SK-N-SH (cell line): ENCODE measurements around the gene SLC5A11. TPM values are rescaled to one million over a fixed set of nuclear protein-coding genes. Genes with fewer than 3 reads are reported as not detected.

Experiments
- CTCF ChIA-PET: fragments of 300-600, 350-600 bp; formaldehyde crosslinking; extraction: SDS; loops from one replicate; lab custom pipeline; 2021; lab: Yijun Ruan, JAX
- POLR2A ChIA-PET: fragments of 350-600 bp; sonication (Branson Sonifier 250); formaldehyde crosslinking; extraction: SDS; loops from one replicate; lab custom pipeline; 2020; ENCODE audit warnings: antibody characterized with exemption, inconsistent platforms; lab: Yijun Ruan, JAX
- DNase-seq: peaks from one replicate; pipeline ENCODE4 v3.0.0; 2012
- H2AFZ ChIP-seq: fragments of 200-600 bp; sonication (generic); 2 replicates; pipeline ENCODE4 v1.8.1; 2016; ENCODE audit warnings: antibody characterized with exemption, mild to moderate bottlenecking, low read depth
- H3F3A ChIP-seq: fragments of 200-600 bp; sonication (generic); replicated peaks from 2 replicates; pipeline ENCODE3; 2016; ENCODE audit warnings: antibody characterized with exemption, mild to moderate bottlenecking; ENCODE audit not compliant: insufficient read depth
- H3K27ac ChIP-seq, 2 experiments: fragments of 200-500 bp in 1 of 2; fragments of 200-600 bp in 1 of 2; sonication (Bioruptor generic) in 1 of 2; sonication (generic), shearing (Covaris generic) in 1 of 2; 2 replicates each; pipeline versions ENCODE4 v1.5.1 to v1.6.1; 2014 to 2016; ENCODE audit warnings: low read depth in 2 of 2, inconsistent platforms in 1 of 2, low read length in 1 of 2, mild to moderate bottlenecking in 1 of 2, mixed read lengths in 1 of 2
- H3K27me3 ChIP-seq: fragments of 200-600 bp; sonication (generic), shearing (Covaris generic); 2 replicates; pipeline ENCODE4 v1.6.1; 2016; ENCODE audit warnings: mixed run types; ENCODE audit not compliant: insufficient read depth
- H3K36me3 ChIP-seq, 2 experiments: fragments of 200-500 bp in 1 of 2; fragments of 200-600 bp in 1 of 2; sonication (Bioruptor generic) in 1 of 2; sonication (generic) in 1 of 2; replicated peaks in 1 of 2; 2 replicates each; pipeline versions ENCODE3 to v1.5.1; 2014 to 2016; ENCODE audit warnings: low read length in 1 of 2, mild to moderate bottlenecking in 1 of 2; ENCODE audit not compliant: insufficient read depth in 2 of 2, control insufficient read depth in 1 of 2
- H3K4me1 ChIP-seq, 2 experiments: fragments of 200-500 bp in 1 of 2; fragments of 200-600 bp in 1 of 2; sonication (Bioruptor generic) in 1 of 2; sonication (generic), shearing (Covaris generic) in 1 of 2; 2 replicates each; pipeline versions ENCODE4 v1.5.1 to v1.6.1; 2014 to 2016; ENCODE audit warnings: low read depth in 1 of 2, low read length in 1 of 2, mixed run types in 1 of 2; ENCODE audit not compliant: insufficient read depth in 2 of 2, control insufficient read depth in 1 of 2
- H3K4me2 ChIP-seq: fragments of 200-600 bp; sonication (generic), shearing (Covaris generic); 2 replicates; pipeline ENCODE4 v1.6.1; 2017; ENCODE audit warnings: mixed run types
- H3K4me3 ChIP-seq, 2 experiments: fragments of 200-500 bp in 1 of 2; fragments of 200-600 bp in 1 of 2; sonication (Bioruptor generic) in 1 of 2; sonication (generic), shearing (Covaris generic) in 1 of 2; 2 replicates each; pipeline versions ENCODE4 v1.5.1 to v1.8.1; 2014 to 2016; ENCODE audit warnings: low read depth in 2 of 2, inconsistent platforms in 1 of 2, low read length in 1 of 2, mild to moderate bottlenecking in 1 of 2, mixed read lengths in 1 of 2, moderate library complexity in 1 of 2
- H3K79me2 ChIP-seq: fragments of 200-600 bp; sonication (generic); 2 replicates; pipeline ENCODE4 v1.8.1; 2017; ENCODE audit warnings: mild to moderate bottlenecking; ENCODE audit not compliant: insufficient read depth
- H3K9ac ChIP-seq: fragments of 200-600 bp; sonication (generic); 2 replicates; pipeline ENCODE4 v1.6.1; 2017; ENCODE audit warnings: mixed run types
- H3K9me2 ChIP-seq: fragments of 200-600 bp; sonication (generic); 2 replicates; pipeline ENCODE4 v1.6.1; 2017; ENCODE audit warnings: mixed run types
- H3K9me3 ChIP-seq: fragments of 200-600 bp; sonication (generic); 2 replicates; pipeline ENCODE4 v1.6.1; 2017; ENCODE audit warnings: mixed run types, mild to moderate bottlenecking, moderate library complexity
- H4K20me1 ChIP-seq: fragments of 200-600 bp; sonication (generic); 2 replicates; pipeline ENCODE4 v1.6.1; 2017; ENCODE audit warnings: mild to moderate bottlenecking, mixed run types; ENCODE audit not compliant: insufficient read depth
- EZH2phosphoT487 ChIP-seq: fragments of 200-600 bp; sonication (generic); IDR thresholded peaks from 2 replicates; pipeline ENCODE4 v1.6.1; 2017; ENCODE audit warnings: low read depth, mixed run types, mild to moderate bottlenecking, antibody characterized with exemption, moderate library complexity, borderline replicate concordance
- FOXM1 ChIP-seq: IDR thresholded peaks from 2 replicates; pipeline ENCODE4 v1.4.0; 2012; ENCODE audit warnings: low read depth, mild to moderate bottlenecking
- JUND ChIP-seq: IDR thresholded peaks from 2 replicates; pipeline ENCODE4 v1.4.0; 2012
- MEF2A ChIP-seq: IDR thresholded peaks from 2 replicates; pipeline ENCODE4 v1.4.0; 2012; ENCODE audit warnings: low read depth, borderline replicate concordance
- NRF1 ChIP-seq: IDR thresholded peaks from 2 replicates; pipeline ENCODE4 v1.6.1; 2012; ENCODE audit warnings: low read depth, mild to moderate bottlenecking, low read length
- RCOR1 ChIP-seq: fragments of 150-350 bp; IDR thresholded peaks from 2 replicates; pipeline ENCODE4 v1.6.1; 2017; ENCODE audit warnings: antibody characterized with exemption, low read length
- USF2 ChIP-seq: fragments of 150-350 bp; IDR thresholded peaks from 2 replicates; pipeline ENCODE4 v1.6.1; 2017; ENCODE audit warnings: antibody characterized with exemption, low read length, low read depth, borderline replicate concordance
- WGBS: methylation state at CpG from one replicate; pipeline ENCODE4 v1.1.6; 2017; ENCODE audit warnings: low lambda C conversion rate; 5-methylcytosine and 5-hydroxymethylcytosine counted together
- polyA plus RNA-seq, 3 experiments: library from polyadenylated mRNA; depleted of rRNA; stranded (reverse); fragments of >200 nt; gene quantifications; 2 replicates each; pipeline ENCODE4 v1.2.3, GENCODE V29; 2012
- TF ChIP-seq, protein P1 (sequence below): IDR thresholded peaks from 2 replicates; pipeline ENCODE4 v1.4.0; 2012; ENCODE audit warnings: low read depth, borderline replicate concordance

The SLC5A11 gene
- polyA plus RNA-seq, 1 of the 3 experiments (the other 2 are of a cell fraction): not detected

DNA sequence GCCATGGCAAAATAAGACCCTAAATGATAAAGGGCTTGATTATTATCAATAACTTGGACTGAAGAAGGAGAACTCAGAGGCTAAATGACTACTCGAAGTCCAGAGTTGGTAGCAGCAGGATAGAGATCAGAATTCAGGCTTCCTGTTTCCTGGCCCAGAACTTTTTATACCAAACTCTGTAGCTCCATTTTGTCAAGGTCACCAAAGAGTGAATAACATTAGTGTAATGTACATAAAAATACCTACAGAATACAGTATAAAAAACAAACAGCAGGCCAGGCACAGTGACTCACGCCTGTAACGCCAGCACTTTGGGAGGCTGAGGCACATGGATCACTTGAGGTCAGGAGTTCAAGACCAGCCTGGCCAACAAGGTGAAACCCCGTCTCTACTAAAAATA lies 90.4 kb downstream of the SLC5A11 start:
- Histone ChIP-seq H3K4me2 (no peak overlapping the region), H3K9me2 (no peaks in the 10 kb centered on the region), H3K36me3 (peaks cover 36% of the 10 kb centered on the region in 2 experiments), H2AFZ (no peak overlapping the region), H3K27ac (no peak overlapping the region), H3K9ac (no peak overlapping the region), H3K9me3 (no peaks in the 10 kb centered on the region), H3K4me3 (no peak overlapping the region), H4K20me1 (no peaks in the 10 kb centered on the region), H3K79me2 (no peaks in the 10 kb centered on the region), H3K4me1 (no peaks in the 10 kb centered on the region)
- DNase-seq: no peak
- ChIA-PET CTCF (no interaction called here), POLR2A (no interaction called here)
- TF ChIP-seq NRF1 (no peak), FOXM1 (no peak), MEF2A (no peak)
- TF ChIP-seq, all 33 proteins: peak for 0
- 91% methylated on average over 4 of the region's 4 CpGs for WGBS
- Histone ChIP-seq H3K27me3 (no peaks in the 10 kb centered on the region), H3F3A (no peaks in the 10 kb centered on the region)

- WGBS: 97% methylated on average over 11 of the region's 14 CpGs
- no peak overlapping the region for H3K27ac ChIP-seq
- no peak overlapping the region for H3K4me3 ChIP-seq
- no peak overlapping the region for H3K9ac ChIP-seq
- H4K20me1 ChIP-seq: no peaks in the 10 kb centered on the region
- H3K9me3 ChIP-seq: no peaks in the 10 kb centered on the region
- no peaks in the 10 kb centered on the region for H3K9me2 ChIP-seq
- TF ChIP-seq FOXM1 (no peak), USF2 (no peak)
- TF ChIP-seq, protein P1, sequence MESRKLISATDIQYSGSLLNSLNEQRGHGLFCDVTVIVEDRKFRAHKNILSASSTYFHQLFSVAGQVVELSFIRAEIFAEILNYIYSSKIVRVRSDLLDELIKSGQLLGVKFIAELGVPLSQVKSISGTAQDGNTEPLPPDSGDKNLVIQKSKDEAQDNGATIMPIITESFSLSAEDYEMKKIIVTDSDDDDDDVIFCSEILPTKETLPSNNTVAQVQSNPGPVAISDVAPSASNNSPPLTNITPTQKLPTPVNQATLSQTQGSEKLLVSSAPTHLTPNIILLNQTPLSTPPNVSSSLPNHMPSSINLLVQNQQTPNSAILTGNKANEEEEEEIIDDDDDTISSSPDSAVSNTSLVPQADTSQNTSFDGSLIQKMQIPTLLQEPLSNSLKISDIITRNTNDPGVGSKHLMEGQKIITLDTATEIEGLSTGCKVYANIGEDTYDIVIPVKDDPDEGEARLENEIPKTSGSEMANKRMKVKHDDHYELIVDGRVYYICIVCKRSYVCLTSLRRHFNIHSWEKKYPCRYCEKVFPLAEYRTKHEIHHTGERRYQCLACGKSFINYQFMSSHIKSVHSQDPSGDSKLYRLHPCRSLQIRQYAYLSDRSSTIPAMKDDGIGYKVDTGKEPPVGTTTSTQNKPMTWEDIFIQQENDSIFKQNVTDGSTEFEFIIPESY: no peak
- TF ChIP-seq, all 33 proteins: peak for 0
- no peaks in the 10 kb centered on the region for H3F3A ChIP-seq
- CTCF ChIA-PET: interaction anchor here (1.9 kb wide), 1 partner anchor 12 kb away, joined by 7 read pairs; no protein-coding TSS in a partner anchor
- H3K4me2 ChIP-seq: no peak overlapping the region
- no peaks in the 10 kb centered on the region for H3K4me1 ChIP-seq
- POLR2A ChIA-PET: no interaction called here
- no peak for DNase-seq
- H2AFZ ChIP-seq: no peak overlapping the region
- no peaks in the 10 kb centered on the region for H3K79me2 ChIP-seq
- H3K27me3 ChIP-seq: no peaks in the 10 kb centered on the region
- peaks cover 31 to 50% of the 10 kb centered on the region in 2 experiments for H3K36me3 ChIP-seq
These were observed 93.5 kb downstream of the SLC5A11 start for GRCh38 chr16:24939224-24939623.

GRCh38 chr16:24939738-24940137 lies 94.0 kb downstream of the SLC5A11 start:
- Histone ChIP-seq H3K27ac (no peak overlapping the region), H3K9me2 (no peaks in the 10 kb centered on the region), H3K4me2 (no peak overlapping the region), H3F3A (no peaks in the 10 kb centered on the region), H3K79me2 (no peaks in the 10 kb centered on the region), H3K9ac (no peak overlapping the region), H3K9me3 (no peaks in the 10 kb centered on the region), H4K20me1 (no peaks in the 10 kb centered on the region), H2AFZ (no peak overlapping the region), H3K36me3 (peaks cover 28 to 48% of the 10 kb centered on the region in 2 experiments), H3K4me1 (no peaks in the 10 kb centered on the region), H3K4me3 (no peak overlapping the region), H3K27me3 (no peaks in the 10 kb centered on the region)
- TF ChIP-seq RCOR1: no peak
- no peak for TF ChIP-seq JUND
- no peak for TF ChIP-seq EZH2phosphoT487
- no peak for TF ChIP-seq MEF2A
- no peak for DNase-seq
- WGBS: 100% methylated on average over 2 of the region's 2 CpGs
- CTCF ChIA-PET: interaction anchor here (1.9 kb wide), 1 partner anchor 12 kb away, joined by 7 read pairs; no protein-coding TSS in a partner anchor
- POLR2A ChIA-PET: no interaction called here
